Neural crest cell (in vitro differentiated cells): Measurements from ENCODE around the gene CHAC2. TPM values are rescaled to one million over a fixed set of nuclear protein-coding genes. Genes with fewer than 3 reads are reported as not detected.
A peak's percentile ranks its signal among the peaks of the same experiment; 100 is the strongest.

ENCODE experiments used
- DNase-seq: peaks from one replicate; pipeline ENCODE4 v3.0.0; 2021; ENCODE audit warnings: low read depth, mixed read lengths, low spot score
- H3K27ac Mint-ChIP-seq: one replicate; pipeline ENCODE4 v1.8.0; 2021; ENCODE audit warnings: mild to moderate bottlenecking, mixed read lengths; ENCODE audit not compliant: unreplicated experiment
- H3K27me3 Mint-ChIP-seq: 2 replicates; pipeline ENCODE4 v1.8.0; 2021; ENCODE audit warnings: low read depth, mild to moderate bottlenecking, mixed read lengths
- H3K36me3 Mint-ChIP-seq: 2 replicates; pipeline ENCODE4 v1.8.0; 2021; ENCODE audit warnings: low read depth, mild to moderate bottlenecking, mixed read lengths
- H3K4me1 Mint-ChIP-seq: 2 replicates; pipeline ENCODE4 v1.8.0; 2021; ENCODE audit warnings: mixed read lengths
- H3K4me3 Mint-ChIP-seq: one replicate; pipeline ENCODE4 v1.8.0; 2021; ENCODE audit warnings: mild to moderate bottlenecking, mixed read lengths
- H3K9me3 Mint-ChIP-seq: 2 replicates; pipeline ENCODE4 v1.8.0; 2021; ENCODE audit warnings: mixed read lengths
- CTCF ChIP-seq: fragments of 200-600 bp; sonication (generic); conservative IDR thresholded peaks from 2 replicates; pipeline ENCODE4 v1.5.0; 2021; ENCODE audit warnings: antibody characterized with exemption, mild to moderate bottlenecking
- total RNA-seq: library from RNA; stranded (reverse); gene quantifications from 2 replicates; pipeline ENCODE4 v1.2.1, GENCODE V29; 2021

CHAC2 gene
- total RNA-seq, 1 donor from 2014 or later = 7.8 TPM

GRCh38 chr2:53786352-53786704 is 18.7 kb downstream of the CHAC2 start:
- H3K4me1 Mint-ChIP-seq = peaks cover 42% of the 10 kb centered on the region
- no peaks in the 10 kb centered on the region for H3K36me3 Mint-ChIP-seq
- no peaks in the 10 kb centered on the region for H3K9me3 Mint-ChIP-seq
- peak overlapping the region; percentile 100 for H3K27ac Mint-ChIP-seq
- no peaks in the 10 kb centered on the region for H3K27me3 Mint-ChIP-seq
- H3K4me3 Mint-ChIP-seq = peak overlapping the region; percentile 96
- TF ChIP-seq CTCF = no peak
- DNase-seq = no peak

GRCh38 chr2:53786705-53787613 is 19.4 kb downstream of the CHAC2 start, which contains the start of the genes ASB3 and ERLEC1:
ASB3 (minus strand) TSS chr2:53786953; CDS start chr2:53765572, 21,381 bp downstream.
ERLEC1 (plus strand) TSS chr2:53787044; CDS start chr2:53787211, 167 bp downstream.
- peaks cover 42% of the 10 kb centered on the region for H3K4me1 Mint-ChIP-seq
- no peaks in the 10 kb centered on the region for H3K9me3 Mint-ChIP-seq
- H3K4me3 Mint-ChIP-seq = peak within 1 kb of the TSS; percentile 96
- peak within 1 kb of the TSS; percentile 100 for H3K27ac Mint-ChIP-seq
- no peaks in the 10 kb centered on the region for H3K36me3 Mint-ChIP-seq
- H3K27me3 Mint-ChIP-seq = no peaks in the 10 kb centered on the region
- TF ChIP-seq CTCF = no peak
- peak; percentile 88 for DNase-seq

- Mint-ChIP-seq H3K9me3 (no peaks in the 10 kb centered on the region), H3K36me3 (no peaks in the 10 kb centered on the region), H3K4me3 (peak overlapping the region; percentile 96), H3K4me1 (peaks cover 39% of the 10 kb centered on the region), H3K27me3 (no peaks in the 10 kb centered on the region), H3K27ac (peak overlapping the region; percentile 90)
- TF ChIP-seq CTCF = no peak
- no peak for DNase-seq
These were observed 20.1 kb downstream of the CHAC2 start for GRCh38 chr2:53787614-53788289.

- no peaks in the 10 kb centered on the region for H3K36me3 Mint-ChIP-seq
- H3K27me3 Mint-ChIP-seq = no peaks in the 10 kb centered on the region
- H3K9me3 Mint-ChIP-seq = no peaks in the 10 kb centered on the region
- DNase-seq = no peak
- TF ChIP-seq CTCF = no peak
- no peak overlapping the region for H3K27ac Mint-ChIP-seq
- no peak overlapping the region for H3K4me3 Mint-ChIP-seq
- peaks cover 5% of the 10 kb centered on the region for H3K4me1 Mint-ChIP-seq
These were observed 25.7 kb downstream of the CHAC2 start for GRCh38 chr2:53793261-53793660.

GRCh38 chr2:53793821-53794220 is 26.2 kb downstream of the CHAC2 start:
- Mint-ChIP-seq H3K27ac (no peak overlapping the region), H3K27me3 (no peaks in the 10 kb centered on the region), H3K9me3 (no peaks in the 10 kb centered on the region), H3K4me3 (no peak overlapping the region), H3K36me3 (no peaks in the 10 kb centered on the region), H3K4me1 (no peaks in the 10 kb centered on the region)
- no peak for TF ChIP-seq CTCF
- DNase-seq = no peak
